Karpas-422 (cell line): ENCODE measurements around the gene PTPN13. TPM values are rescaled to one million over a fixed set of nuclear protein-coding genes. Genes with fewer than 3 reads are reported as not detected.

ENCODE experiments used
- DNase-seq: peaks from one replicate; pipeline ENCODE4 v3.0.0-alpha.2; 2015
- H2AFZ ChIP-seq: fragments of 200-600 bp; sonication (generic); 2 replicates; pipeline ENCODE4 v1.6.1; 2014; ENCODE audit warnings: antibody characterized with exemption, low read length, mixed read lengths
- H3K27ac ChIP-seq: fragments of 200-600 bp; sonication (generic); 2 replicates; pipeline ENCODE4 v1.5.1; 2014; ENCODE audit warnings: mild to moderate bottlenecking, low read length, moderate library complexity
- H3K27me3 ChIP-seq: fragments of 200-600 bp; sonication (generic); 2 replicates; pipeline ENCODE4 v1.6.1; 2014; ENCODE audit warnings: low read length, mixed read lengths
- H3K36me3 ChIP-seq: fragments of 200-600 bp; sonication (generic); 2 replicates; pipeline ENCODE4 v1.6.1; 2014; ENCODE audit warnings: low read length, mixed read lengths; ENCODE audit not compliant: insufficient read depth
- H3K4me1 ChIP-seq: fragments of 200-600 bp; sonication (generic); 2 replicates; pipeline ENCODE4 v1.6.1; 2014; ENCODE audit warnings: mild to moderate bottlenecking, low read length, mixed read lengths
- H3K4me2 ChIP-seq: fragments of 200-600 bp; sonication (generic); 2 replicates; pipeline ENCODE4 v1.6.1; 2014; ENCODE audit warnings: low read length, low read depth, mild to moderate bottlenecking; ENCODE audit not compliant: poor library complexity, severe bottlenecking
- H3K4me3 ChIP-seq: fragments of 200-600 bp; sonication (generic); 2 replicates; pipeline ENCODE4 v1.5.1; 2014; ENCODE audit warnings: mild to moderate bottlenecking, antibody characterized with exemption, low read length, mixed read lengths
- H3K79me2 ChIP-seq: fragments of 200-600 bp; sonication (generic); 2 replicates; pipeline ENCODE4 v1.6.1; 2014; ENCODE audit warnings: mild to moderate bottlenecking, low read length, mixed read lengths
- H3K9ac ChIP-seq: fragments of 200-600 bp; sonication (generic); 2 replicates; pipeline ENCODE4 v1.6.0; 2014; ENCODE audit warnings: low read length
- H3K9me2 ChIP-seq: fragments of 200-600 bp; sonication (generic), shearing (Covaris generic); replicated peaks from 2 replicates; pipeline ENCODE4 v1.6.0; 2014; ENCODE audit warnings: mild to moderate bottlenecking, low read length, moderate library complexity; ENCODE audit not compliant: insufficient read depth
- H3K9me3 ChIP-seq: fragments of 300-700, 200-600 bp; sonication (generic); 2 replicates; pipeline ENCODE4 v1.6.1; 2014; ENCODE audit warnings: low read length, mixed read lengths
- H4K20me1 ChIP-seq: fragments of 200-600 bp; sonication (generic); 2 replicates; pipeline ENCODE4 v1.6.1; 2014; ENCODE audit warnings: mild to moderate bottlenecking, antibody characterized with exemption, low read length, low read depth; ENCODE audit not compliant: insufficient read depth
- total RNA-seq: library from RNA; depleted of rRNA; stranded (reverse); fragments of >200 nt; shearing (Covaris generic); gene quantifications from 2 replicates; pipeline ENCODE4 v1.2.3, GENCODE V29; 2014; ENCODE audit warnings: low replicate concordance; rRNA removed

Gene PTPN13, protein sequence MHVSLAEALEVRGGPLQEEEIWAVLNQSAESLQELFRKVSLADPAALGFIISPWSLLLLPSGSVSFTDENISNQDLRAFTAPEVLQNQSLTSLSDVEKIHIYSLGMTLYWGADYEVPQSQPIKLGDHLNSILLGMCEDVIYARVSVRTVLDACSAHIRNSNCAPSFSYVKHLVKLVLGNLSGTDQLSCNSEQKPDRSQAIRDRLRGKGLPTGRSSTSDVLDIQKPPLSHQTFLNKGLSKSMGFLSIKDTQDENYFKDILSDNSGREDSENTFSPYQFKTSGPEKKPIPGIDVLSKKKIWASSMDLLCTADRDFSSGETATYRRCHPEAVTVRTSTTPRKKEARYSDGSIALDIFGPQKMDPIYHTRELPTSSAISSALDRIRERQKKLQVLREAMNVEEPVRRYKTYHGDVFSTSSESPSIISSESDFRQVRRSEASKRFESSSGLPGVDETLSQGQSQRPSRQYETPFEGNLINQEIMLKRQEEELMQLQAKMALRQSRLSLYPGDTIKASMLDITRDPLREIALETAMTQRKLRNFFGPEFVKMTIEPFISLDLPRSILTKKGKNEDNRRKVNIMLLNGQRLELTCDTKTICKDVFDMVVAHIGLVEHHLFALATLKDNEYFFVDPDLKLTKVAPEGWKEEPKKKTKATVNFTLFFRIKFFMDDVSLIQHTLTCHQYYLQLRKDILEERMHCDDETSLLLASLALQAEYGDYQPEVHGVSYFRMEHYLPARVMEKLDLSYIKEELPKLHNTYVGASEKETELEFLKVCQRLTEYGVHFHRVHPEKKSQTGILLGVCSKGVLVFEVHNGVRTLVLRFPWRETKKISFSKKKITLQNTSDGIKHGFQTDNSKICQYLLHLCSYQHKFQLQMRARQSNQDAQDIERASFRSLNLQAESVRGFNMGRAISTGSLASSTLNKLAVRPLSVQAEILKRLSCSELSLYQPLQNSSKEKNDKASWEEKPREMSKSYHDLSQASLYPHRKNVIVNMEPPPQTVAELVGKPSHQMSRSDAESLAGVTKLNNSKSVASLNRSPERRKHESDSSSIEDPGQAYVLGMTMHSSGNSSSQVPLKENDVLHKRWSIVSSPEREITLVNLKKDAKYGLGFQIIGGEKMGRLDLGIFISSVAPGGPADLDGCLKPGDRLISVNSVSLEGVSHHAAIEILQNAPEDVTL (N-terminal part only)
- total RNA-seq = 0.14 TPM in 1 of 2 replicates, not detected in the other

DNA sequence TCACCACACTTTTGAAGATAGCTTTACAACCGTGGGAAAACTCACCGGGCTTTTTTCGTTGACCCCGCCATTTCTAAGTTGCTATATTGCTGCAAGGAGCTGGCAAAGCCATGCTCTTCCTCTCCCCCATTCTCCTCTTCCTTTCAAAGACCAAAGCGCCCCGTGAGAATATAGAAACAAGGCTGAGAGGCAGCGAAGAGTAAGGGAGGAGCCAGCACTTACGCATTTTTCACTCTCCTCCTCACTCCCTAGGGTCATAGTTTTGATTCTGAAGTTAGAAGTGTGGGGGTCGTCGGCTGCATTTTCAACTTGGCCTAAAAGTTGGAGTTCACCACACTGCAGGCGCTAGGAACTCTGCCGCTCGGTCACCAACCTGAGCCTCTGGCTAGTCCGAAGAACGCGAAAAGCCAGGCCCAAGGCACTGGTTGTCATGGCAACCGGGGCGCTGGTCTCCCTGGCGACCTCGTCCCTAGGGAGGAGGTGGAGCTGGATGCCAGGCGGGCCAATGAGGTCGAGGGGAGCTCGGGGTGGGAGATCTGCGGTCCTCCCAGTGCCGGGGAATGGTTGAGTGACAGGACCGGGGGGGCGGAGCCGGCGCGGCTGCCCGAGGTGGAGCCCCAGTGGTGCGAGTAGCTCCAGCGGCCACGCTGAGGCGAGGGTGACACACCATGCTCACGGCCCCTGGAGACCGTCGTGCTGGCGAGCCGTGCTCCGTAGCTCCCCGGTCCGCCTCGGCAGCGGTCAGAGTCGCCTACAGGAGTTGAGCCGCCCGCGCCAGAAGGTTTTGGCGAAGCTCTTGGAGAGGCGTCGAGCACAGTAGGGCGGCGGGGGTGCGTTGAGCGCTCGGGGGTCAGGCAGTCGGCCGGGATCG lies at the start of gene PTPN13:
TSS of gene PTPN13 (plus strand) at position 628 of the 871 bp plus-strand sequence. CDS start 40,942 bp downstream, outside the sequence.
- no peak for DNase-seq
- no peak within 1 kb of the TSS for H3K4me3 ChIP-seq
- no peak within 1 kb of the TSS for H3K27ac ChIP-seq
- no peaks in the 10 kb centered on the region for H3K36me3 ChIP-seq
- H3K9ac ChIP-seq = no peak within 1 kb of the TSS
- H3K4me1 ChIP-seq = no peaks in the 10 kb centered on the region
- no peaks in the 10 kb centered on the region for H3K9me2 ChIP-seq
- no peak within 1 kb of the TSS for H3K4me2 ChIP-seq
- no peaks in the 10 kb centered on the region for H3K9me3 ChIP-seq
- no peaks in the 10 kb centered on the region for H3K79me2 ChIP-seq
- H2AFZ ChIP-seq = no peak within 1 kb of the TSS
- H4K20me1 ChIP-seq = no peaks in the 10 kb centered on the region
- H3K27me3 ChIP-seq = no peaks in the 10 kb centered on the region

DNA sequence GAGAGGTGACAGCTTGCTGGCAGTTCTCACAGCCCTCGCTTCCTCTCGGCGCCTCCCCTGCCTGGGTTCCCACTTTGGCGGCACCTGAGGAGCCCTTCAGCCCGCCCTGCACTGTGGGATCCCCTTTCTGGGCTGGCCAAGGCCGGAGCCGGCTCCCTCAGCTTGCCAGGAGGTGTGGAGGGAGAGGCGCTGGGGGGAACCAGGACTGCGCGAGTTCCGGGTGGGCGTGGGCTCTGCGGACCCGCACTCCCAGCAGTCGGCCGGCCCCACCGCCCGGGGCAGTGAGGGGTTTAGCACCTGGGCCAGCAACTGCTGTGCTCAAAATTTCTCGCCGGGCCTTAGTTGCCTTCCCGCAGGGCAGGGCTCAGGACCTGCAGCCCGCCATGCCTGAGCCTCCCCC lies 47.0 kb upstream of the PTPN13 start:
- Histone ChIP-seq H4K20me1 (no peaks in the 10 kb centered on the region), H3K36me3 (no peaks in the 10 kb centered on the region), H3K4me2 (no peak overlapping the region), H2AFZ (no peak overlapping the region), H3K4me3 (no peak overlapping the region), H3K27me3 (no peaks in the 10 kb centered on the region), H3K9ac (no peak overlapping the region), H3K9me2 (no peaks in the 10 kb centered on the region), H3K9me3 (no peaks in the 10 kb centered on the region), H3K27ac (no peak overlapping the region), H3K4me1 (no peaks in the 10 kb centered on the region), H3K79me2 (no peaks in the 10 kb centered on the region)
- DNase-seq = no peak

DNA sequence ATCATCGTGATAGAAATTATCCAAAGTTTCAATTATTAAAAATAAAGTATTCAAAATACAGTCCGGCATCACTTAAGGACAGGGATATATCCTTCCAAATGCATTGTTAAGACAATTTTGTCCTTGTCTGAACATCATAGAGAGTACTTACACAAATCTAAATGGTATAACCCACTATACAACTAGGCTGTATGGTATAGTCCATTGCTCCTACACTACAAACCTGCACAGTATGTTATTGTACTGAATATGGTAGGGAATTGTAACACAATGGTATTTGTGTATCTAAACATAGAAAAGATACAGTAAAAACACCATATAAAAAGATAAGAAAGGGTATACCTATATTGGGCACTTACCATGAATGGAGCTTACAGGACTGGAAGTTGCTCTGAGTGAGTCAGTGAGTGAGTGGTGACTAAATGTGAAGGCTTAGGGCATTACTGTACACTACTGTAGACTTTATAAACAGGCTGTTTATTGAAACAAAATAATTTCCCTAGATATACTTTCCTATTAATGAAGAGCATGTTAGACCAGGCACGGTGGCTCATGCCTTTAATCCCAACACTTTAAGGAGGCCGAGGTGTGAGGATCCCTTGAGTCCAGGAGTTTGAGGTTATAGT lies 44.8 kb upstream of the PTPN13 start:
- H2AFZ ChIP-seq = no peak overlapping the region
- no peak overlapping the region for H3K4me2 ChIP-seq
- H3K9ac ChIP-seq = no peak overlapping the region
- no peaks in the 10 kb centered on the region for H3K9me2 ChIP-seq
- H3K4me3 ChIP-seq = no peak overlapping the region
- DNase-seq = no peak
- H3K27me3 ChIP-seq = no peaks in the 10 kb centered on the region
- no peaks in the 10 kb centered on the region for H3K9me3 ChIP-seq
- H3K36me3 ChIP-seq = no peaks in the 10 kb centered on the region
- no peaks in the 10 kb centered on the region for H4K20me1 ChIP-seq
- no peaks in the 10 kb centered on the region for H3K4me1 ChIP-seq
- no peak overlapping the region for H3K27ac ChIP-seq
- no peaks in the 10 kb centered on the region for H3K79me2 ChIP-seq

DNA sequence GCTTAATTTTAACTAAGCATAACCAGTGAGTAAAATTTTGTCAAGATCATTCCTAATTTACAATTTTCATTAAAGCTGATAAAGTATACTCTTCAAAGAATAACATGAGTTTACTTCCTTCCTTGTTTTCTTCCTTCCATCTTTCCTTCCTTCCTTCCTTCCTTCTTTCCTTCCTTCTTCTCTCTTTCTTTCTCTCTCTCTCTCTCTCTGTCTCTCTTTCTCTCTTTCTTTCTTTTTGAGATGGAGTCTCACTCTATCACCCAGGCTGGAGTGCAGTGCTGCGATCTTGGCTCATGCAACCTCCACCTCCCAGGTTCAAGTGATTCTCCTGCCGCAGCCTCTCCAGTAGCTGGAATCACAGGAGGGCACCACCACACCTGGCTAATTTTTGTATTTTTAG lies 42.7 kb upstream of the PTPN13 start:
- no peaks in the 10 kb centered on the region for H3K9me2 ChIP-seq
- no peak overlapping the region for H2AFZ ChIP-seq
- no peak overlapping the region for H3K9ac ChIP-seq
- no peak overlapping the region for H3K4me2 ChIP-seq
- H3K27ac ChIP-seq = no peak overlapping the region
- no peaks in the 10 kb centered on the region for H4K20me1 ChIP-seq
- no peaks in the 10 kb centered on the region for H3K9me3 ChIP-seq
- no peaks in the 10 kb centered on the region for H3K27me3 ChIP-seq
- DNase-seq = no peak
- no peak overlapping the region for H3K4me3 ChIP-seq
- no peaks in the 10 kb centered on the region for H3K79me2 ChIP-seq
- no peaks in the 10 kb centered on the region for H3K4me1 ChIP-seq
- H3K36me3 ChIP-seq = no peaks in the 10 kb centered on the region

DNA sequence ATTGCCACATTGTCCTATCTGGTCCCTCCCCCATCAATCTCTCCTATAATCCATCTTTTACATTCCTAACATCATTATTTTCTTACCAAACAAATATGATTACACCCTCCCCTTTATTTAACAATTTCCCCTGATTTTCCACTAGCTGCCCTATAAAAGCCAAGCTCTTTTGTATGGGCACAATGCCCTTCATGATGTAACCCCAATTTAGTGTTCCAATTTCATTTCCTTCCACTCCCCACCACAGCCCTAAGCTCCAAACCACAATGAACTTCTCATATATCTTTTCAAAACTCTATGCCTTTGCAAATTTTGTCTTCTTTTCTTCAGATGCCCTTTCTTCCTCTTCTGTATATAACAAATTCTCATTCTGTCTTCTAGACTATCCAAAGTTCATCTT lies 39.5 kb upstream of the PTPN13 start:
- Histone ChIP-seq H2AFZ (no peak overlapping the region), H3K4me3 (no peak overlapping the region), H3K36me3 (no peaks in the 10 kb centered on the region), H3K9ac (no peak overlapping the region), H3K4me1 (no peaks in the 10 kb centered on the region), H3K4me2 (no peak overlapping the region), H3K27ac (no peak overlapping the region), H3K9me2 (no peaks in the 10 kb centered on the region), H3K79me2 (no peaks in the 10 kb centered on the region), H4K20me1 (no peaks in the 10 kb centered on the region), H3K9me3 (no peaks in the 10 kb centered on the region), H3K27me3 (no peaks in the 10 kb centered on the region)
- no peak for DNase-seq

DNA sequence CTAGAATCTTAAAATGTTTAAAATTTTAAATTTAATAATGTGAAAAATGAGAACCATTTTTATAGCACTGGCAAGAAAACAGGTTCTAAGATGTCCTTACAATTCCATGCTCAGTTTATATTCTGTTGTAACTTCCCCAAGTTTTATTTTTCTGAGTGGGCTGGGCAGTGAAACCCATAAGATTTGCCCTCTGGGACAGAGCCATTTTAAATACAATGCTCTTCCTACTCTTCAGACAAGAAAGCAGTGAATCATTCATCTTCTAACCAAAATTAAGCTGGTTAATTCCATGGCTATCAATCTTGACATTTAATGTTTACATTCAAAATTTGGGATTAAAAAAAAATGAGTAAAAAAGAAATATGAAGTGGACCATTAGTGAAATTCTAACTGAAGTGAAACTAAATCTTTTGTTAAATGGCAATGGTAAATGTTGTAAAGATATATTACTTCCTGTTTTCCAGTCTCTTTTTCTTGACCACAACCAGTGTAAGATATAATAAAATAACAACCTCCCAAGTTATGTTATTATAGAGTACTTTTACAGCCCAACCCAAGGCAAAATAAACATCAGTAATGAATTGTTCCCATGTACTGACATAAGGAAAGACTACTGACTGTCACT lies 37.2 kb upstream of the PTPN13 start:
- Histone ChIP-seq H3K27me3 (no peaks in the 10 kb centered on the region), H3K4me2 (no peak overlapping the region), H4K20me1 (no peaks in the 10 kb centered on the region), H3K79me2 (no peaks in the 10 kb centered on the region), H3K9me3 (no peaks in the 10 kb centered on the region), H3K9ac (no peak overlapping the region), H3K4me3 (no peak overlapping the region), H3K9me2 (no peaks in the 10 kb centered on the region), H3K27ac (no peak overlapping the region), H2AFZ (no peak overlapping the region), H3K36me3 (no peaks in the 10 kb centered on the region), H3K4me1 (no peaks in the 10 kb centered on the region)
- no peak for DNase-seq

DNA sequence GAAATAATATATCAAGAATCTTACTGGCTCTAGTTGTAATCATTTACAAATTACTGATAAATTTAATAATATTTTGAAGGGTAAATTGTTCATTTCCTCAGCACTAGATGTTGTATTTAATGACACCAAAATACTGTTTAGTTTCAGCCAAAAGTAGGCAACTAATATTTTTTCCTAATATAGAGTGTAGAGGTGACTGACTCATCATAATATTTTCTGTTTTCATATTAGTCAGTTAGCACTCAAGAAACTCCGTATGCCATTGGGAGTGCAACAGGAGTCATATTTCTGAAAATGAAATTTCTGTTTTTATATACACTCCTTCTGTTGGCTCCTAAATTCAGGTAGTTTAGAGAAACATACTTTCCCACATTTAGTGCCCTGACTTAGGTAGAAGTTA lies 36.6 kb upstream of the PTPN13 start:
- H4K20me1 ChIP-seq = no peaks in the 10 kb centered on the region
- no peaks in the 10 kb centered on the region for H3K27me3 ChIP-seq
- no peak overlapping the region for H3K4me3 ChIP-seq
- H3K36me3 ChIP-seq = no peaks in the 10 kb centered on the region
- H3K27ac ChIP-seq = no peak overlapping the region
- no peaks in the 10 kb centered on the region for H3K79me2 ChIP-seq
- no peak overlapping the region for H3K4me2 ChIP-seq
- H3K9me3 ChIP-seq = no peaks in the 10 kb centered on the region
- no peak overlapping the region for H2AFZ ChIP-seq
- H3K9me2 ChIP-seq = no peaks in the 10 kb centered on the region
- no peak overlapping the region for H3K9ac ChIP-seq
- DNase-seq = no peak
- no peaks in the 10 kb centered on the region for H3K4me1 ChIP-seq
